A172 (cell line): ENCODE measurements around the gene OSGIN1. TPM values are rescaled to one million over a fixed set of nuclear protein-coding genes. Genes with fewer than 3 reads are reported as not detected.
A peak's percentile ranks its signal among the peaks of the same experiment; 100 is the strongest.
"Not testable (repeated sequence)": the region's sequence is repeated elsewhere in the genome, so short reads cannot be mapped to it uniquely, and the experiment has no call there.

Experiments
- DNase-seq: peaks from one replicate; pipeline ENCODE4 v3.0.0-alpha.2; 2015; ENCODE audit warnings: low spot score
- total RNA-seq: library from RNA; depleted of rRNA; stranded (reverse); fragments of >200 nt; shearing (Covaris generic); gene quantifications from 2 replicates; pipeline ENCODE4 v1.2.3, GENCODE V29; 2014

Gene OSGIN1
- total RNA-seq, 1 experiment from 2014 or later = 10.6 TPM

DNA sequence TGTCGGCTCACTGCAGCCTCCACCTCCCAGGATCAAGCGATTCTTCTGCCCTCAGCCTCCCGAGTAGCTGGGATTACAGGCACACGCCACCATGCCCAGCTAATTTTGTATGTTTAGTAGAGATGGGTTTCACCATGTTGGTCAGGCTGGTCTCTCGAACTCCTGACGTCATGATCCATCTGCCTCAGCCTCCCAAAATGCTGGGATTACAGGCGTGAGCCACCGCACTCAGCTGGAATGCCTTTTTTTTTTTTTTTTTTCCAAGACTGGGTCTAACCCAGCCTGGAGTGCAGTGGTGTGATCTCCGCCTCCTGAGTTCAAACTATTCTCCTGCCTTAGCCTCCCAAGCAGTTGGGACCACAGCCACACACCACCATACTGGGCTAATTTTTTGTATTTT, 11.5 kb upstream of the OSGIN1 start:
- DNase-seq = not testable (repeated sequence)

- DNase-seq = no peak
Observed at GRCh38 chr16:83942074-83942473, 11.0 kb upstream of the OSGIN1 start.

DNA sequence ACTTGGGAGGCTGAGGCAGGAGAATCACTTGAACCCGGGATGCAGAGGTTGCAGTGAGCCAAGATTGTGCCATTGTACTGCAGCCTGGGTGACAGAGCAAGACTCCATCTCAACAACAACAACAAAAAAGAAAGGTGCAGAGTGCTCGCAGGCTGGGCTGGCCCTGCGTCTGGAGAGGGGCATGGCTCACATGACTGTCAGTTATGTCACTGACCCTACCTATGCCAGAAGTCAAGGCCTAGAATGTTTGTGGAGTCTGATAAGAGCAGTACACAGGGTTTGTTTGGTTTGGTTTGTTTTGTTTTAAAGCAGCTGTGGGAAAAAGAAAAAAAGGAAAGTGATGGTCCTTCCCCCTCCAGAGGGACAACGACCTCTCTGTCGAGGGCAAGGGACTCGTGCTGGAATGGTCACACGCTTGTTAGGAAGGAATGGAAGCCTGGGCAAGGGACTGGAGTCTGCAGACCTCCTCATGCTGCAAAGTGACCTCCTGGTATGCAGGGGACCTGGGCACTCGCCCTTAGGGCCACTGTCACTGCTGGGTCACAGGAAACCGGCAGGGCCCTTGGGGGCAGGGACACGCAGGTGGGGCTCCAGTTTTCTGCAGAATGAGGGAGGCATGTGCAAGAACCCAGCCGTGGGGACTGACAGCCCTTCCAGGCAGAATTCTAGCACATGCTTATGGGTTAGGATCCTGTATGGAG, 10.1 kb upstream of the OSGIN1 start:
- no peak for DNase-seq

DNA sequence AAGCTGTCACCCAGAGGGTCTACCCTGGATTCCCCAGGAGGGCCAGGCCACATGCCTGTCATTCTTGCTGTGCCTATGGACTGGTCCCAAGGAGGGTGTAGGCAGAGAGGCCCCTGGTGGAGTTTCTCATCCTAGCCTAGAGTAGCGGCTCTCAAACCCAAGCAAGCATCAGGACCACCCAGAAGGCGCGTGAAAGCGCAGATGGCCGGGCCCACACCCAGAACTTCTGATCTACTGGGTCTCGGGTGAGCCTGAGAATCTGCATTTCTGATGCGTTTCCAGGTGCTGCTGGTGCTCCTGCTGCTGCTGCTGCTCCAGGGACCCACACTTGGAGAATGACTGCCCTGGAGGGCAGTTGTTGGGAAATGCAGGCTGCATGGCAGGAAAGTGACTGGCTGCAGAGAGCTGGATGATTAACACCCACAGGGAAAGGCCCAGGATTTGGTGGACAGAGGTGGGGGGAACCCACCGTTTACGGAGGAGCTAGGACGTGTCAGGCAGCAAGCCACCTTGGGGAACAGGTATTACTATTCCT, 9.5 kb upstream of the OSGIN1 start:
- no peak for DNase-seq

DNA sequence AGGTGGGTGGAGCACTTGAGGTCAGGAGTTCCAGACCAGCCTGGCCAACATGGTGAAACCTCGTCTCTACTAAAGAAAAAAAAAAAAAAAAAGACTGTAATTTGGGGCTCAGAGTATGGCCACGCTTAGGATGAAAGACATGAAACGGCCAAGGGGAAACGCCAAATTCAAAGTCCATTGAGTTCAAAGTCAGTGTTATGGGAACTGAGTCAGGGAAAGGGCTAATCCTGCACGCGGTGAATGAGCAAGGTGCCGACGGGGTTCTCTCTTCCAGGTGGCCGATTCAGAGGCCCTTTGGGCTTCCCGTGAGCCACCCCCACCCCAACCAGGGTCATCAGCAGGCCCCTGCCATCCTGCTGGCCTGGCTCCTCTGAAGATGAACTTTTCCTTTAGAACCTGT, 7.5 kb upstream of the OSGIN1 start:
- no peak for DNase-seq

GRCh38 chr16:83946154-83946780, 6.8 kb upstream of the OSGIN1 start:
- DNase-seq = no peak

DNA sequence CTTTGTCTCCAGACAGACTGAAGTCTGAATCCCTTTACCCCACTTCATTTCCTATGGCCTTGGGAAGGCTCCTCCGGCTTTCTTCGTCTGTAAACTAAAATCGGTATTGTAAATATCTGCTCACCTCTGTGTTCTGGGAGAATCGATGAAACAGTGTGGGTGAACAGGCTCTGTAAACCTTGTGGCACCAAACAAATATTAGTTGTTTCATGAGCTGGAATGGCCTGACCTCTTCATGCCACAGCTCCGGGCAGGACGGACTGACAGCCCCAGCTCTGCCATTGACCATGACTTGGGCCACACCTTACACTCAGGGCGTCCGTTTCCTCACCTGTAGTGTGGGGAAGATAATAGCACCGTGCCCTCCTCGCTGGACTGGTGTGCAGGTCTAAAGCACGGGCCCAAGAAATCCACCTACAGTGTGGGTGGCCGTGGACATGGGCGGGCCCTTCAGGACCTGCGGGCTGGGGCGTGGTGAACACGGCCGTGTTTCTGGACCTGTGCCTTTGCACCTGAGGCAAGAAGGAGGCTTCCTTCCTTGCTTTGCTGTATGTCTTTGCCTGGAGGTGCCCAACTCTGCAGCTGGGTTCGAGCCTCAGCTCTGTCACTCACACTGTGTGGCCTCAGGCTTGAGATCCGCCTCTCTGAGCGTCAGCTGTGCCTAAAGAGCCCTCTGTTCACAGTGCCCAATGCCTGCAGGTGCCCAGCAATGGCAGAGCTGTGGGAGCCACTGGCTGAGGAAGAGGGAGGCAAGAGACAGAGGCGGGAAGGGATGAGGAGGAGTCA, 6.1 kb upstream of the OSGIN1 start:
- no peak for DNase-seq

DNA sequence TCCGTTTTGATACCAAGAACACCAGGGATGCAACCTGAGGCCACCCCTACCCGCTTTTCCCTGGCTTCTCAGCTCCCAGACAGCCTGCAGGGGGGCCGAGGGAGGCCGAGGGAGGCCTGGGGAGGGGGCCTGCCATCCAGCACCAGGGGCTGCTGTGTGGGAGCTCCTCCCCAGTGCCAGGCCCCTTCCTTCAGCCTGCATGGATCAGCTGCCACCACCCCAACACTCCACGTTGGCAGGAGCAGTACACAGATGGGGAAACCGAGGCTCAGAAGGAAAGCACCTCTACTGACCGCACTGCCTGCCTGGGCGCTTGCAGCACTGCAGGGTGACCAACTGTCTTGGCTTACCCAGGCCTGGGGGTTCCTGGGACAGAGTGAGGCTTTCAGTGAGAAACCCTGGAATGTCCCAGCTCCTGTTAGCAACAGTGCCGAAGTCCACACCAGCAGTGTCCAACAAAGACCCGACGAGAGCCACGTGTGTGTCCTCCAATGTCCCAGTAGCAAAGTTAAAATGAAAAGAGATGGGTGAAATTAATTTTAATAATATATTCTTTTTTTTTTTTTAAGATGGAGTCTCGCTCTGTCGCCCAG, 5.3 kb upstream of the OSGIN1 start:
- DNase-seq = no peak

- DNase-seq = no peak
Observed at GRCh38 chr16:83948914-83949723, 3.9 kb upstream of the OSGIN1 start.

DNA sequence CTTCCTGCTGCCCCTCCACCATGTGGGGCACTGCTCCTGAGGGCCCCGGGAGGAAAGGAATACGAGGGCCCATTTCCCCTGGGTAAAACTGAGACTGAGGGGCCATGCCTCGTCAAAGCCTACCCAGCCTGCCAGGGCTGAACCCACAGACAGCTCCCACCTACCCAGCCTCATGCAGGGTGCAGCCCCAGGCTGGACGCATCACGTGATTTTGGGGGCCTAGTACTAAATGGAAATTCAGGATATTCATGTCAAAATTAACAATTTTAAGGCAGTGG, 3.4 kb upstream of the OSGIN1 start:
- DNase-seq = no peak

DNA sequence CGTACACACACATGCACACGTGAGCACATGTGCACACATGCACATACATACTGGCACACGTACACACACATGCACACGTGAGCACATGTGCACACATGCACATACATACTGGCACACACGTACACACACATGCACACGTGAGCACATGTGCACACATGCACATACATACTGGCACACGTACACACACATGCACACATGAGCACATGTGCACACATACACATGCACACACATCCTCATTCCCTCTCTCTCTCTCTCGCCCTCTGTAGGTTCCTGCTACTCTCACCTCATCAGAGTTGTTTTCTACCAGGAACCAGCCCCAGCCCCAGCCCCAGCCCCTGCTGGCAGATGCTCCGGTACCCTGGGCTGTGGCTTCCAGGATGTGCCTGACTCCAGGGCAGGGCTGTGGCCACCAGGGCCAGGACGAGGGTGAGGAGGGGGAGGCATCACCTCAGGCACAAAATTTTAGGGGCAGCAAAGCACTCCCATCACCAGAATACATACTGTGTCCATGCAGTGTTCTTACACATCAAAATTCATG, 2.1 kb upstream of the OSGIN1 start:
- not testable (repeated sequence) for DNase-seq

DNA sequence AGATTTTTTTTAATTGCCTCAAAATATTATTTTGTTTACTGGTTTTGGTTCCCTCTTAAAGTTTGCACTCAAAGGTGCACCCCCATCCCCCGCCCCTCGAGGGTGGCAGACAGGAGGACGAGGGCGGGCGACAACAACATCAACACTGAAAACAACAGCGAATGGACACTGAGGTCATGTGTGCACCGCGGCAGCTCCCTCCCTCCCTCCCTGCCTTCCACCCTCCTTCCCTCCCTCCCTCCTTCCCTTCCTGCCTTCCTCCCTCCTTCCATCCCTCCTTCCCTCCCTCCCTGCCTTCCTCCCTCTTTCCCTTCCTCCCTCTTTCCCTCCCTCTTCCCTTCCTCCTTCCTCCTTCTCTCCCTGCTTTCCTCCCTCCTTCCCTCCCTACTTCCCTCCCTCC, 1.5 kb upstream of the OSGIN1 start:
- no peak for DNase-seq

DNA sequence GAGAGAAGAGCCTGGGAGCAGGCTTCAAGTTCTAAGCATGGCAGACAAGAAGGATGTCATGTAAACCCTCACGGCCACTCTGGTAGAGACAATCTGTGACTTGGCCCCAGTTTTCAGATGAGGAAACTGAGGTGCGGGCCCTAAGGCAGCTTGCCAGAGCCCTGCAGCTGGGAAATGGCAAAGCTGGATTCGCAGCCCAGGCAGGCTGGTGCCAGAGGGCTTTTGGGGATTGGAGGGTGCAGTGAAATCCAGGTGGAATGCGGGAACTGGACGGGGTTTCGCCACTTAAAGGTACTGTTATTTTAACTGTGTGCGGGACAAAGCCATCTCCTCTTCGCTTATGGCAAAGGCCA, 477 bp upstream of the OSGIN1 start:
- no peak for DNase-seq

DNA sequence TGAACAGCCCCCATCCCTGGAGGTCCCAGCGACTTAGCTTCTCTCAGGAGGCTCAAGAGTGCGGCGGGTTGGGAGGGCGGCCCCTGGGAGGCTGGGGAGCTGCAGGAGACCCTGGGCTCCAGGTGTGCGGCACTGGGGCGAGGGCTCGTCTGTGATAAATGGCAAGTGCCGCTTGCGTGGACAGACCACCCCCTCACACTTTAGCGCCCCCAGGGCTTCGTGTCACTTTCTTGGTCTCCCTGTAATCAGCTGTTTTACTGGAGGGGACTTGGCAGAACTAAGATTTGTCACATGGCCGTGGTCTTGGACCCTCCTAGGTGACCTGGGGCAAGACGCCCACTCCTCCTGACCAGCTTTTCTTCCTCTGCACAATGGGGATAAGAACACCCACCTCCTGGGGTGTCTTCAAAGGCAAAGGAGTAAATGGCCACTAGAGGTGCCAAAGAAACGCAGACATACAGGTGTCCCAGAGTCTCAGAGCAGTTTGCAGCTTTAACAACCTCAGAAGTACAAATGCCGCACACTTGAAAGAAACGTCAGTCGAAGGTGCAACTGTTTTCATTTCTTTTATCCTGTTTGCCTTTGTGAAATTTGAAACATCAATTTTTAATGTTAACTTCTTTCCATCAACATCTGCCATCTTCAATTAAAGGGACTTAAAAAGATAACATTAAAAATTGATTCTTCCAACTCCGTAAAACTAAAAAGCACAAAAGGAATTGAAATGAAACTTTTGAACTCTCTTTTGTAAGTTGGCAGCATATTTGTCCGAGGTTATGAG, 946 bp downstream of the OSGIN1 start:
- peak; percentile 76 for DNase-seq

DNA sequence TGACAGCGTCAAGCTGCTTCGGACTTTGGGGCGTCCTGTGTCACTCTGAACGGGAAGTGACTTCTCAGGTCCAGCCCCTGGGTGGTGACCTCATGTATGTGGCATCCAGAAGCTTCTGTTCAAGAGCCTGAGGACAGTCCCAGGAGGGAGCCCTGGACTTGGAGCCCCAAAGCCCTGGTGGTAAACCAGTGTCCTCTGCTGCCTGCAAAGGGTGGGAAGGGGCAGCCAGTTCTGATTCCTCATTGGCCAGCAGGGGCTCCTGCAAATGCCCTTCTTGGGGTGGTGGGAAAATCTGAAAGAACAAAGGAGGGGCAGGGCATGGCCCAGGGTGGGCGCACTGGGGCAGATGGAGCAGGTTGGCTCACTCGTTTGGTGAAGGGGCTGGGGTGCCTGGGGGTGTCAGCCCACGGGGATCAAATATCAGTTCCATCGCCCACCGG, 1.6 kb downstream of the OSGIN1 start:
- DNase-seq = peak; percentile 76

GRCh38 chr16:83955218-83956130, 2.4 kb downstream of the OSGIN1 start:
- no peak for DNase-seq

- peak; percentile 67 for DNase-seq
Observed at GRCh38 chr16:83956336-83957289, 3.6 kb downstream of the OSGIN1 start.

- no peak for DNase-seq
Observed at GRCh38 chr16:83957296-83957855, 4.3 kb downstream of the OSGIN1 start.
